ENCODE results near the gene SLTM. TPM values are rescaled to one million over a fixed set of nuclear protein-coding genes. Genes with fewer than 3 reads are reported as not detected.

SLTM gene
- total and polyA plus RNA-seq, 8 donors: 44.7 to 291 (median 124) TPM

- WGBS, 5 donors: 75 to 100% (median 79%) methylated on average over 1 of the region's 1 CpG
- Histone ChIP-seq H3K27me3 (no peaks in the 10 kb centered on the region), H3K4me3 (no peak overlapping the region), H3K9me3 (no peaks in the 10 kb centered on the region), H3K36me3 (no peaks in the 10 kb centered on the region), H3K27ac (peak overlapping the region in 1 of 5 donors; percentile 50), H3K4me1 (peaks cover 0 to 7% (median 3%) of the 10 kb centered on the region in 4 donors)
- no peak for DNase-seq
- intact Hi-C loops (cut with DNase I; ENCODE audit: low total_unique reads): no loop called here
- TF ChIP-seq POLR2AphosphoS5 (IDR thresholded peaks at IDR 0.05): no peak
- no peak for TF ChIP-seq EP300 (IDR thresholded peaks at IDR 0.05)
- TF ChIP-seq POLR2A (IDR thresholded peaks at IDR 0.05): no peak
- no peak for TF ChIP-seq CTCF (IDR thresholded peaks at IDR 0.05)
These were observed 28.7 kb upstream of the SLTM start for GRCh38 chr15:58962136-58962535.

GRCh38 chr15:58958811-58959210, 25.3 kb upstream of the SLTM start:
- Histone ChIP-seq H3K9me3 (no peaks in the 10 kb centered on the region), H3K36me3 (no peaks in the 10 kb centered on the region), H3K4me1 (peaks cover 0 to 9% (median 3%) of the 10 kb centered on the region in 4 donors), H3K4me3 (no peak overlapping the region), H3K27me3 (no peaks in the 10 kb centered on the region), H3K27ac (no peak overlapping the region)
- 83 to 89% (median 86%) methylated on average over 4 of the region's 4 CpGs for WGBS, 5 donors
- TF ChIP-seq POLR2AphosphoS5 (IDR thresholded peaks at IDR 0.05) (no peak), POLR2A (IDR thresholded peaks at IDR 0.05) (no peak), EP300 (IDR thresholded peaks at IDR 0.05) (no peak), CTCF (IDR thresholded peaks at IDR 0.05) (no peak)
- DNase-seq: no peak
- intact Hi-C loops (cut with DNase I; ENCODE audit: low total_unique reads): no loop called here

- H3K9me3 ChIP-seq: no peaks in the 10 kb centered on the region
- intact Hi-C loops (cut with DNase I; ENCODE audit: low total_unique reads): no loop called here
- WGBS, 5 donors: 21 to 32% (median 29%) methylated on average over 6 to 8 of the region's 8 CpGs
- no peak overlapping the region for H3K27ac ChIP-seq
- H3K36me3 ChIP-seq: no peaks in the 10 kb centered on the region
- no peak overlapping the region for H3K4me3 ChIP-seq
- TF ChIP-seq CTCF (IDR thresholded peaks at IDR 0.05) (peak in 5 of 7 experiments; percentile 51 to 71 (median 62)), POLR2A (IDR thresholded peaks at IDR 0.05) (no peak)
- H3K4me1 ChIP-seq: peaks cover under 1 to 18% (median 9%) of the 10 kb centered on the region in 4 donors
- DNase-seq: peak; percentile 39 to 79
- H3K27me3 ChIP-seq: no peaks in the 10 kb centered on the region
These were observed 23.9 kb upstream of the SLTM start for GRCh38 chr15:58957101-58957973.

- Histone ChIP-seq H3K9me3 (no peaks in the 10 kb centered on the region), H3K27ac (peak overlapping the region in 4 of 5 donors; percentile 63 to 88 (median 70))
These were observed 19.3 kb upstream of the SLTM start for GRCh38 chr15:58952751-58953150.

More at GRCh38 chr15:58952751-58953150, 19.3 kb upstream of the SLTM start:
- TF ChIP-seq EP300 (IDR thresholded peaks at IDR 0.05): no peak
- TF ChIP-seq CTCF (IDR thresholded peaks at IDR 0.05): no peak
- no peak for TF ChIP-seq POLR2A (IDR thresholded peaks at IDR 0.05)
- no peak for TF ChIP-seq POLR2AphosphoS5 (IDR thresholded peaks at IDR 0.05)
- intact Hi-C loops (cut with DNase I; ENCODE audit: low total_unique reads): no loop called here
- Histone ChIP-seq H3K27me3 (no peaks in the 10 kb centered on the region), H3K4me1 (peaks cover 9 to 30% (median 19%) of the 10 kb centered on the region in 4 donors), H3K36me3 (no peaks in the 10 kb centered on the region), H3K4me3 (no peak overlapping the region)
- DNase-seq: peak in 1 of 2 donors; percentile 34
